GM19452 (cell line): ENCODE results near the gene LRCH1.

Experiments
- ATAC-seq: cut with Tn5 transposase; IDR thresholded peaks from one replicate; pipeline ENCODE4 v1.9.1; 2021; ENCODE audit not compliant: unreplicated experiment

Gene LRCH1

GRCh38 chr13:46612267-46612666, 59.3 kb downstream of the LRCH1 start:
- ATAC-seq = no peak

GRCh38 chr13:46613409-46614049, 60.6 kb downstream of the LRCH1 start:
- no peak for ATAC-seq

- ATAC-seq = no peak
These were observed 61.6 kb downstream of the LRCH1 start for GRCh38 chr13:46614582-46614981.

- ATAC-seq = no peak
These were observed 63.0 kb downstream of the LRCH1 start for GRCh38 chr13:46615888-46616531.

GRCh38 chr13:46617229-46617721, 64.3 kb downstream of the LRCH1 start:
- no peak for ATAC-seq

- ATAC-seq = no peak
These were observed 64.9 kb downstream of the LRCH1 start for GRCh38 chr13:46617885-46618284.

- ATAC-seq = no peak
These were observed 65.8 kb downstream of the LRCH1 start for GRCh38 chr13:46618694-46619254.

GRCh38 chr13:46620029-46620428, 67.1 kb downstream of the LRCH1 start:
- no peak for ATAC-seq

- ATAC-seq = no peak
These were observed 67.5 kb downstream of the LRCH1 start for GRCh38 chr13:46620471-46620870.

GRCh38 chr13:46621133-46621532, 68.2 kb downstream of the LRCH1 start:
- ATAC-seq = no peak

GRCh38 chr13:46621792-46622629, 69.0 kb downstream of the LRCH1 start:
- no peak for ATAC-seq

GRCh38 chr13:46622630-46623256, 69.8 kb downstream of the LRCH1 start:
- no peak for ATAC-seq

- no peak for ATAC-seq
These were observed 71.4 kb downstream of the LRCH1 start for GRCh38 chr13:46624353-46624752.

- no peak for ATAC-seq
These were observed 71.9 kb downstream of the LRCH1 start for GRCh38 chr13:46624821-46625220.

GRCh38 chr13:46627462-46627861, 74.5 kb downstream of the LRCH1 start:
- no peak for ATAC-seq

GRCh38 chr13:46628622-46629365, 75.8 kb downstream of the LRCH1 start:
- ATAC-seq = no peak

- ATAC-seq = no peak
These were observed 76.9 kb downstream of the LRCH1 start for GRCh38 chr13:46629811-46630413.

GRCh38 chr13:46630431-46631178, 77.6 kb downstream of the LRCH1 start:
- ATAC-seq = no peak

GRCh38 chr13:46631179-46631542, 78.2 kb downstream of the LRCH1 start:
- ATAC-seq = no peak
